ENCODE results near the gene BMAL2.

BMAL2 gene

DNA sequence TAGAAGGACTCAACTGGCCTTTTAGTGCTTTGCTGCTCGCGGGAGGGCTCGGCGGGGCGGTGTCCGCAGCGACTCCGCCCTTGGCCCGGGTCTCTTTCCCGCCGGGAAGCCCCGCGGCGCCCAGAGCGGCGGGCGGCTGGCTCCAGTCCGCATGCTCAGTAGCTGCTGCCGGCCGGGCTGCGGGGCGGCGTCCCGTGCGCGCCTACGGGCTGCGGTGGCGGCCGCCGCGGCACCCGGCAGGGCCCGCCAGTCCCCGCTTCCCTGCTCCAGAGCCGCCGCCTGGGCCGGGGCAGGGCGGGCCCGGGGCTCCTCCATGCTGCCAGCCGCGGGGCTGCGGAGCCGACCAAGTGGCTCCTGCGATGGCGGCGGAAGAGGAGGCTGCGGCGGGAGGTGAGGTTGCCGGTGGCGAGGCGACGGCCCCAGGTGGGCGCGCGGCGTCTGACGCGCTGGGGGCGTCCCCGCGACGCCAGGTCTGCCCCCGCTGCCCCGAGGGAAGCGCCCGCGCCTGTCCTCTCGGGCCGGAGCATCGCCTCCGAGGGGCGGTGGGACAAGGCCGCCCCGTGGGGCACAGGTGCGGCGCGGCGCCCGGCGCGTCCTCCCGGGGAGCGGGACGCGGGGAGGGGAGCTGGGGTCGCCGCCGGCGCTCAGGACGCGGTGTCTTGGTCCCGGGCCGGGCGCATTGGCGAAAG, at the start of gene BMAL2:
BMAL2 (plus strand) TSS at position 123 of the 689 bp plus-strand sequence; CDS start at position 360, 237 bp downstream.
- DNase-seq = no peak

GRCh38 chr12:27284021-27284420, 48.6 kb upstream of the BMAL2 start:
- no peak for DNase-seq

DNA sequence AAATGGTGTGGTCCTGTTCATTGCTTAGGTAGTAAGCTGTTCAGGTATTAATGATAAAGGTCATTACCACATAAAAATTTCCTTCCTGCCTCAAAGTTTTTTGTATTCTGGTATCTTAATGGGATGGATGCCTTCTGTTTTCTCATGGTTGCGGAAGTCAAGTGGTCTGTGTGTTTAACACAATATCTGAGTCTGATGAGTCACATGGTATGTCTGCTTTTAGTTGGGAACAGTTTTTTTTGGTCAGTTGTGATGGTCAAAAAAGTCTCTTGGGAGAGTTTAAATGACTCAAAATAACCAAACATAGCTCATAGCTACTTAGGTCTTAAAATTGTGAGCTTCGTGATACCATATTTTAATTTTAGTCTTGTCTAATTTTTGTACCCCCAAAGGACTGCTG, 47.9 kb upstream of the BMAL2 start:
- no peak for DNase-seq

GRCh38 chr12:27285403-27285802, 47.2 kb upstream of the BMAL2 start:
- no peak for DNase-seq

GRCh38 chr12:27289414-27289813, 43.2 kb upstream of the BMAL2 start:
- DNase-seq = no peak

GRCh38 chr12:27290501-27291168, 42.0 kb upstream of the BMAL2 start:
- no peak for DNase-seq

DNA sequence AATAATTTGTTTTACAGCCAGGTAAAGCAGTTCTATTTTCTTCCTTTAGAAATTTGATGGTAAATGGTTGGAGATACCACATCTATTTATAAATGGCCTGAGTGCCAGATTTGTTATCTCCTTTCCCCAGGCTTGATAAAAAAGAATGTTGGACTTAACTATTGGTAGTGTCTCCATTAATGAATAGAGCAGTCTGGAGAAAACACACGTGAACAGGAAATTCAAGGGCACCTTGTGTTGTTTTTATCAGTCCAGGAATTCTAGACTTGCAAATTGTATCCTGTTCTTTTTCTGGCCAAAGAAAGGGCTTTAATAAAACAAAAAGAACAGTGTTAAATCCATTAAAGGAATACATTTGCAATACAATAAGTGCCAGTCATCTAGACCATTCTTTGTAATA, 40.8 kb upstream of the BMAL2 start:
- no peak for DNase-seq

- DNase-seq = no peak
Measured at GRCh38 chr12:27292718-27293117, 39.9 kb upstream of the BMAL2 start.

- DNase-seq = no peak
Measured at GRCh38 chr12:27293463-27293862, 39.2 kb upstream of the BMAL2 start.

GRCh38 chr12:27296674-27297073, 36.0 kb upstream of the BMAL2 start:
- DNase-seq = no peak

- DNase-seq = no peak
Measured at GRCh38 chr12:27297566-27297965, 35.1 kb upstream of the BMAL2 start.

DNA sequence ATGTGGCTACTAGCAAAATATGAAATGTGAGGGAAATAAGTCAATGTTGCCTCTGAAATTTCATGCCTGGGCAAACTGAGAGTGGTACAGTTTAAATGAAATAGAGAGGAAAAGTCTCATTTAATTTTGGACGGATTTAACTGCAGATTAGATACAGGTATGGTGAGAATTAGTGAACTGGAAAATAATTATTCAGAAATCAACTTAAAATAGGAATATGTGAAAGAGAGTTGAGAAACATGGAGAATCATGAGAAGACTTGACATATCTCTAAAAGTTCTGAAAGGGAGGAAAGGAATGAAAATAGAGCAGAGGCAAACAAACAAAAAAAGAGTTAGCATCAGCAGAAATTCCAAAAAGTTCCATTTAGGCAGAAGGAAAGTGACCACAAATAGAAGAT, 33.5 kb upstream of the BMAL2 start:
- no peak for DNase-seq

DNA sequence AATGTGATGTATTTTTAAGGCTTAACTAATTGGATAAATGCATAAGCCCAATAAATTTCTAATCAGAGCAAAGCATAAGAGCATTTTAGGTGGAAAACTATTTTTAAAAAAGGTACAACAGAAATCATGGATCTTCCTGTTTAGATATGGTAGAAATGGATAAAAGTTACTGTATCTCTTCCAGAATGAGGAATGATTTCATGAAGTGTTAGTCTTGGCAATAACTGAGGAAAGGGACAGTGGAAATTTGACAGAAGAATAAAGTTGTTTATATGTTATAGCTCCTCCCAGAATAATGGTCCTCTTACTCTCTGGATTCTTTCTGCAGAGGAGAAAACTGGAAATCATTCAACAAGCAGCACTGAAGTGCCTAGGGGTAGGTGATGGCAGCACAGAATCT, 32.4 kb upstream of the BMAL2 start:
- DNase-seq = no peak

GRCh38 chr12:27303139-27304111, 29.2 kb upstream of the BMAL2 start:
- DNase-seq = no peak

- DNase-seq = no peak
Measured at GRCh38 chr12:27304856-27305255, 27.8 kb upstream of the BMAL2 start.

- no peak for DNase-seq
Measured at GRCh38 chr12:27305673-27306456, 26.8 kb upstream of the BMAL2 start.

- DNase-seq = no peak
Measured at GRCh38 chr12:27309293-27309994, 23.2 kb upstream of the BMAL2 start.

GRCh38 chr12:27309995-27310315, 22.7 kb upstream of the BMAL2 start:
- no peak for DNase-seq

GRCh38 chr12:27316947-27317346, 15.7 kb upstream of the BMAL2 start:
- no peak for DNase-seq

DNA sequence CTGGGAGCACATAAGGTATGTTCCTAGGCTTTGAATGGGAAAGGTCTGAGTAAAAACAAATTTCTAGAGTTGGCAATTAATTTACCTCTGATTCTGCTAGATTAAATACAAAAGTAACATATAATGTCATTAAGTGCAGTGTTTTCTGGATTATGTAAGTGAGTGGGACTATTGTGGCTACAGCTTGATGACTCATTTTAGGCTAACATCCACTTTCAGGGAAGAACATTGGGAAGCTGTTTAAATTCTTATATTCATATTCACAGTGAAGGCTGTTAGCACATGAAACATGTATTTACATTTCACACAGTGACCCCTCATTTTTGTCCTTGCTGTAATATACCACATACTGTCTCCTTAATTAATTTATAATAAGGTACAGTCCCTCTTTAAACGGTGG, 13.2 kb upstream of the BMAL2 start:
- no peak for DNase-seq

GRCh38 chr12:27319848-27320247, 12.8 kb upstream of the BMAL2 start:
- DNase-seq = no peak

GRCh38 chr12:27324530-27324929, 8.1 kb upstream of the BMAL2 start:
- DNase-seq = no peak

Data from SIG-M5 (cell line).